ENCODE measurements around the gene TNRC6B.
A peak's percentile ranks its signal among the peaks of the same experiment; 100 is the strongest.
"Not testable (repeated sequence)": the region's sequence is repeated elsewhere in the genome, so short reads cannot be mapped to it uniquely, and the experiment has no call there.

Gene TNRC6B

GRCh38 chr22:40300884-40301672 is 123.4 kb downstream of the TNRC6B start:
- no peak for DNase-seq

DNA sequence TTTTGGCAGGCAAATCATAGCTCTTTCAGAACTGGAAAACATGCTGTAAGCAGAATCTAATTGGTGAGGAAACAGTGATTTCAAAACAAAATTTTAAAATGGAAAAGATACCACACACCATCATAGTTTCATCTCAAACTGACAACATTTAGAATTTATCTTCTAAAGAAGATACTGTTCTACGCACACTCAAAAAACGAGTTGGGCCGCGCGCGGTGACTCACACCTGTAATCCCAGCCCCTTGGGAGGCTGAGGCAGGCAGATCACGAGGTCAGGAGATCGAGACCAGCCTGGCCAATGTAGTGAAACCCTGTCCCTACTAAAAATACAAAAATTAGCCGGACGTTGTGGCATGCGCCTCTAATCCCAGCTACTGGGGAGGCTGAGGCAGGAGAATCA is 124.4 kb downstream of the TNRC6B start:
- DNase-seq = no peak

- no peak for DNase-seq
Measured at GRCh38 chr22:40305625-40306024, 127.9 kb downstream of the TNRC6B start.

DNA sequence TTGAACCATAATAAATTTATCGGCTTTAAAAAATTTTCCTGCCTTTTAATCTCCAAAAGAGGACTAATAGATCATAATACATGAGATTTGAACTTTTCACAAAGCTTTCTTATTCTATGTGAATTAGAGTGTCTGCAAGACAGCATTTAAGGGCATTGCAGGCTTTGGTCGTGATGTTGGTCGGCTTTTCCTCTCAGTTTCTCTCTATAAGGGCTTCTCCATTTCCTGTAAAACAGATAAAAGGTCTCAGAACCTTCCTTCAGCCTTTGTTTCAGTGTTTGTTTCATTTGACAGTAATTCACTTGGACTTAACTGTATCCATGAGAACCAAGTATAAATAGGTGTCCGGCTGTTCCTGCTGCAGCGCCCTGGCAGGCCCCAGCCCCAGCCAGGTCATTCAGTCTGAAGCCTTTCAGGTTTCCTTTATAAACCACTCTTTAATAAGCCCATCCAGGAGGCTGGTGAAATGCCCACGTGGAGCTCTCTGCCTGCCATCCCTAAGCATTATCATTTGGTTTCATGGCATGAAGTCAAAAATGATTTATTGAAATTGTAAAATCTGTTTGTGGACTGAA is 131.4 kb downstream of the TNRC6B start:
- no peak for DNase-seq

DNA sequence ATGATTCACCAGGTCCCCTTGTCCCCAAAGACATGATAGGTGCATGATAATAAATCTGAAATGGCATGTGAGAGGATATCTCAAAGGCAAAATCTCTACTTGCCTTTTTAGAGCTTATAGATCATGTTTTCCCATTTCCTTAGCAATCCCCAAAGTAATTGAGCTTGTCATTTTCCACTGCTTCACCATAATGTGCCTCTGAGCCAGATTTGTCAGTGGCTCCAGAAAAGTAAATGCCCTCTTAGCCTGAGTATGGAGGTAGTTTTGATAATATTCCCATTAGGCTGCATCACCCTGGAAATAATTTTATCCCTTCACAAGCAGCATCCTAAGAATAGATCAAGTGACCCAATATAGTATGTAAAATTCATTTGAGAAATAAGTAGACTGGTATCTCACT is 131.9 kb downstream of the TNRC6B start:
- no peak for DNase-seq

GRCh38 chr22:40310081-40310767 is 132.5 kb downstream of the TNRC6B start:
- no peak for DNase-seq

DNA sequence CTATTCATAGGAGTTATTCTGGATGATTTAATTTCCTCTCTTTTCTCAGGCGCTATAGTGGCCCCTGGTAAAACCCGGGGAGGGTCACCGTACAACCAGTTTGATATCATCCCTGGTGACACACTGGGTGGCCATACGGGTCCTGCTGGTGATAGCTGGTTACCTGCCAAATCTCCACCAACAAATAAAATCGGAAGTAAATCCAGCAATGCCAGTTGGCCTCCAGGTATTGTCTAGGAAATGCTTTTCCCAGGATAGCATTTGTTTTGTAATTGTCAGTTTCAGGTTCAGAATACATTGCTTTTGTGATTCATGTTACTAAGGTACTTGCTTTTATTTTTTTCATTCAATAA is 133.0 kb downstream of the TNRC6B start:
- no peak for DNase-seq

DNA sequence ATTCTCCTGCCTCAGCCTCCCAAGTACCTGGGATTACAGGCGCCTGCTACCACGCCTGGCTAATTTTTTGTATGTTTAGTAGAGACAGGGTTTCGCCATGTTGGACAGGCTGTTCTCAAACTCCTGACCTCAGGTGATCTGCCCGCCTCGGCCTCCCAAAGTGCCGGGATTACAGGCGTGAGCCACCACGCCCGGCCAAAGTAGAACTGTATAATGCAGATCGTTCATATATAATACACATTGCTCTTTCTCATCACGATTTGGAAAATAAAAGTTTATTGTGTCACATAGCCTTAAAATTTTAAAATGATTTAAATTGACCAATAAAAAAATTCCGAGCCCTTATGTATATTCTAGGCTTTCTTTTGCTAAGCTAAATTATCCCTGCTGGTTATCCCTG is 133.9 kb downstream of the TNRC6B start:
- DNase-seq = not testable (repeated sequence)

DNA sequence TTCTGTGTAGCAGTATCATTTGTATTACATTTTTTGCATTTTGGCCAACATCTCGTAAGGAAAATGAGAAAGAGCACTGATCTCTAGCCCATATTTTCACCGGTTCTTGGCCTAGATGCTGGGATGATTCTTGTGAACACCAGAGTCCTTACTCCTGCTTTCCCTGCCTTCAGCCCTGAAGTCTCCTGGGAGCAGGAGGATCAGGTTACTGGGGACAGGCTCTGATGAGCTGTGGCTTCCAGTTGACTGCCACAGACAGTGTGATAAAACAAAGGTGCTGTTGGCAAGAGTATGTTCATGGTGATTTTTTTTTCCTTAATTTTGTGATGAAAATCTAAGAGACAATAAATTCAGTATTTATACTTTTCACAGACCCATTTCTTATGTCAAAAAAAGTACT is 134.3 kb downstream of the TNRC6B start:
- no peak for DNase-seq

DNA sequence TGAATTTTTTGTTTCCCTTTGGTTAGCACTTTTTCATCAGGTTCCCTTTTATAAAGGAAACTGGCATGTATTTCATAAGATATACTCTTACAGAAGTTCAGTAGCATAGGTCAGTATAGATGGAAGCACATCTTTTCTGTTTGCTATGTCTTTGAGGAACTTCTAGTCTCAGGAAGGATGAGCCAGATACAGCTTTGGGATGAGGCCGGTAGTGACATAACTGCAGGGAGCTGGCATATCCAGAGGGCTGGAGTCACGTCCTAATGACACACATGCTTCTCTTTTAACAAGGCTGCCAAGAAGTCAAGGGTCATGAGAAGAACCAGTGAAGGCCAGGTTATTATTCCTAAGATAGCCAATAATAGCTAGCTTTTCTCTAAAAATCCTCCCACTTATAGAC is 135.3 kb downstream of the TNRC6B start:
- DNase-seq = no peak

DNA sequence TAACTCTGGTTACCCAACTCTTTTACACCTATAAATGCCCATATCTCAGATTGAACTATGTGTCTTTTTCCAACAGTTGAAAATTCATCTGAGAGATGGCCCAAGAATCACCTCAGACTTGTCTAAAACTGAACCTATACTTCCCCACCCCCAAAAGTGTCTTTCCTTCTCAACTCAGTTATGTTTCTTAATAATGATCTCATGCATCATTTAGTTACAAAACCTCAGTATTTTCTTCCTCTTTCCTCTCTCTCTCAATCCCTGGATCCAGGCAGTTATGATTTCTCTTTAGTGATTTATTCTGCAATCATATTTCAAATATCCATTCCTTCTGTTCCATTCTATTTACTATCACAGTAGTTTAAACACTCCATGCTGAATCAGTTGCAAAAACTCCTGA is 136.3 kb downstream of the TNRC6B start:
- no peak for DNase-seq

DNA sequence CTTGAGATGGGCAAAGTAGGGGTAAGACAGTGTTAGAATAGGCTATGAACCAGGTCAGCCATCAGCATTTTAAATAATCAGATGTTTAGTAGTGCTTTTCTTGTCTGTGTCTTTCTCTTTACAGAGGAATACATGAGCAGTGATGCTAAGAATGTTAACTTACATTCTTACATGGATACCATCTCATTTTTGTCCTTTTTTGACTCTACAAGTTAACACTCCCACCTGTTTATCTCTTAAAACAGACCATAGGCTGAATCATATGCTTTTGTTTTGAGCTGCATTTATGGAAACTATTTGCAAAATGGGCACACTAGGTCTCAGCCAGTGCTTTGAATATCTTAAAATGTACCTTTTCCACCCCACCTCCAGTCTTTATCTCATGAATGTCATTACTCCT is 143.0 kb downstream of the TNRC6B start:
- no peak for DNase-seq

- DNase-seq = no peak
Measured at GRCh38 chr22:40322021-40322420, 144.3 kb downstream of the TNRC6B start.

DNA sequence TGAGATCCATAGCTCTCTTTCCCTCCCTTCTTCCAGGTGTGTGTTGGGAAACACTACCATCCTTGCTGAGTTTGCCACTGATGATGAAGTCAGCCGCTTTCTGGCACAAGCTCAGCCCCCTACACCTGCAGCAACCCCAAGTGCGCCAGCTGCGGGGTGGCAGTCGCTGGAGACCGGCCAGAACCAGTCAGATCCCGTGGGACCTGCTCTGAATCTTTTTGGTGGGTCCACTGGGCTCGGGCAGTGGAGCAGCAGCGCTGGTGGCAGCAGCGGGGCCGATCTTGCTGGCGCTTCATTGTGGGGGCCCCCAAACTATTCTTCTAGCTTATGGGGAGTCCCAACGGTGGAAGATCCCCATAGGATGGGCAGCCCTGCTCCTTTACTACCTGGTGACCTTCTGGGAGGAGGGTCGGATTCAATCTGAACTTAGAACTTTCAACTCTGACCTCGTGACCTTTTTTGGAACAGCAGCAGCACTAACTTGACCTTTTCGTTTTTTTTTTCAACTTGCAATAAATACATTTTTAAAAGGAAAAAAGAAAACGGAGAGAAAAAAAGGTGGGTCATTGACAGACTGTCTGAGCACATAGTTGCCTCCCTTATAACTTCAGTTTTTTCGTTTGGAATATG is 145.2 kb downstream of the TNRC6B start:
- no peak for DNase-seq

GRCh38 chr22:40323681-40324171 is 146.0 kb downstream of the TNRC6B start:
- peak in 1 of 2 experiments; percentile 17 for DNase-seq

- peak in 1 of 2 experiments; percentile 28 for DNase-seq
Measured at GRCh38 chr22:40324468-40325305, 147.0 kb downstream of the TNRC6B start.

- peak; percentile 41 to 77 for DNase-seq
Measured at GRCh38 chr22:40325315-40325714, 147.6 kb downstream of the TNRC6B start.

DNA sequence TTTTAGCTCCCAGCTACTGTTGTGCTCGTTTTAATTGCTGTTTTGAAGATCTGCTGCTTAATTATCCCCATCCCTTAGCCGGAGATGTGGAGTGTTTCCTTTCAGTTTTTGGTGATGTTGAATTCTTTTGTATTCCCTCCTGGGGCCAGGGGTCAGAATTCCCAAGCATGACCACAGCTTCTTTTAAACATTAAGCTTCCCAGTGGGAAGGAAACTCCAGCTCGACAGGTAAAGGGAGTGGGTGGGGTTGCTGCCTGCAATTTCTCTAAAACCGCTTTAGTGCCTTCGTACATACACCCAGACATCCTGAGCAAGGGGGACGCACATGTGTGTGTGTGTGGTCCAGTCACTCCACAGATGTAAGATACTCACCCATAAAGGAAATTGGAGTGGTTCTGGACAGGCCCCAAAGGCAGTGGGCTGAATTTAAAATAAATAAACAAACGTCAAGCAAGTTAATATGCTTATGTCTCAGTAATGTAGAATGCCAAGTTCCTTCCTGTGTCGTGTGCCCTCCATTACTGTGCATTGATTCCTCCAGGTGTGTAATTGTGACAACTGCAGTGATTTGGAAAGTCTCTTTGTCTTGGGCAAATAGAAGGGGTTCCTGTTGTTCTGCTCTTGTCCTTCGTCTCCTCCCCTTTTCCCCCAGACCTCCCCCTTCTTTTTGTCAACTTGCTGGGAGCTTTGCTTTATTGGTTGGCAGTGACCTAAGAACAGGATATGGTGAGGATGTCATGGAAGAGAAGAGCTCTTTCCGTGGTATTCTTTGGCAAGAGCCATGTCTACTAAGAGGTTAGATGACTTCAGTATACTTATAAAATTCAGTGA is 149.4 kb downstream of the TNRC6B start:
- DNase-seq = no peak

DNA sequence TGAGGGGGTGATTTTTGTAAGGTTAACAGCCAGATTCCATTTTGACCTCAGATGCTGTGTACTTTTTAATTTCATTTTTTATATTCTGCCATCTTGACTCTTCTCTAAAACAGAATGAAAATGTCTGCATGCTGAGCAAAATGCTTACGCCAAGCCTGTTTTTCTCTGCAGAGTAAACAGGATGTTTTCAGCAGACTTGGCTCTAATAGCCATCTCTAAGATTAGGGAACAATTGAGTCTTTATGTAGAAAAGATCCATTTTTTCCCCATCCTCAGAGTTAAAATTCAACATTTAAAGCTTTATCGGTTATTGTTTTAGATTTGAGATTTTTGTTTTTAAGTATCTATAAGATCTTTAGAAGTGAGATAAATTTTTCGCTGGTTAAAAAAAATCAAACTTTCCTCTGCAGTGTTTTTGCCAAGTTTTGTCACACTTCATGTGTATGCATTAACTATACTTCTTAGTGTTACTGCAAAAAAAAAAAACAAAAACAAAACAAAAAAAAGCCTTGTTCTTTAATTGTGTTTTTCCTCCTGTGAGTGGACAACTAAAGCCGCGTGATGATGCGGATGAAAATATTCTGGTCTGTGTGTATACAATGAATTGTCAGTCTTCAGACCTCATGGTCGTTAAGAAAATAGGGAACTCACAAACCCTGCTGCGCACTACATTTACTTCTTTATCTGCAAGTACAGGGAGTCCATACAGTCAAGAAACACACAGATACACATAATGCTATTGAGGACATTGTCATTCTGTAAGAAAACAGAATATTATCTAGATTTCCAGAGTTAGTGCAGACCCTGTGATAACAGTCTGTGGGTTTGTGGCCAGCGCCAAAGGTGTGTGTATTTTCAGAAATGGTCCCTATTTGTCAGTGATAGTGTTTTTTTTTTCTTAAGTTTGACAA is 151.1 kb downstream of the TNRC6B start:
- no peak for DNase-seq

DNA sequence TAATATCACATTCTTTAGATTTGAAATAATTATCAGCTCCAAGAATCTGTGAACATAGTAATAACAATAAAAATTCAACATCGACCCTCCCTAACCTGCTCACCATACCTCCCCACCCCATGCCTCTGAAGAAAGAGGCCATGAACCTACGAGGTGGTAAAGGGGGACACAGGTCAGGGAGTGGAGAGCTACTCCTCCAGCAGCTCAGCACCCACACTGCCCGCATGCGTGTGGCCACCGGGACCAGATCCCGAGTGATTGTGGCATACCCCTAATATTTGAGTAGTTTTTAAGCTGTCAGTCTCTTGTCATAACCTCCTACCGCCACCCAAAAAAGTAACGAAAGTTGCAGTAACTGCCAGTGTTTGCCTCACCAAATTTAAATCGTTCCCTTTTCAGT is 151.7 kb downstream of the TNRC6B start:
- no peak for DNase-seq

- no peak for DNase-seq
Measured at GRCh38 chr22:40330086-40330485, 152.4 kb downstream of the TNRC6B start.

All from stimulated activated CD4-positive, alpha-beta T cell treated with anti-CD3 and anti-CD28 coated beads, Interleukin-4, amount 100 ng/mL, for 4 hours (primary cell).